ENCODE results near the gene ZNF546.
"Not testable (repeated sequence)": the region's sequence is repeated elsewhere in the genome, so short reads cannot be mapped to it uniquely, and the experiment has no call there.

Gene ZNF546

DNA sequence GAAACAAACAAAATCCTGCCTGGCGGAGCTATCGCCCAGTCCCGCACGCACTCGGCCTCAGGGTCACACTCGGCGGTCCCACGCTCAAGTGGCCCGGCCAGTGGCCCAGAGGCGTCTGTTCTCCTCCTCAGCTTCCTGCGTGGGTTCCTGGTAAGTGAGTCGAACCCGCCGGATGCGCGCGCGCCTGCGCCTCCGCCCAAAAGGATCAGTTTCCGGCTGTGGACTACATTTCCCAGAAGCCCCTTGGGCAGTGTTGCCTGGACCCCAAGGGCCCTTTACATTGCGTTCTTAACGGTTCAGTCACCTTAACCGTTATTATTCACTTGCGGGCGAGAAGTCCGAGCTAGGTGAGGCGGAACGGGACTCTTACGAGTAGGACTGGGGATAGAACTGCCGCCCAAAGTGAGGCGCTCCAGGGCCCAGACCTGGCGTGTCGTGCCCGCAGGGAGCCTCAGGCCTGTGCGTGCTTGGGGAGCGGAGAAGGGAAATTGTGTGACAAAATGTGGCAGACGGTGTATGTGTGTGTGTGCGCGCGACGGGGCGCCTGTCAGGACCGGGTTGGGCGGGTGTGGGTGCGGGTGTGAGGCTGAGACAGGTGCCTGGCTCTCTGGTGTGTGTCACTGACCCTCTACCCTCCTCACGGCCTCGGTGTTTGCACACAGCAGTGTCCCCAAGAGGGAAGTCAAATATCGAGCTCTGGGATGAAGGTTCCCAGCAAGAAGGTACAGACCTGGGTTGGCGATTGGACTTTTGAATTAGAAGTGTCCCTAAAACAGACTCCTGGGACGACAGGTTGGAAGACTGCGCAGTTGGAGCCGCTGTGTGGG is at the start of gene ZNF546:
TSS of gene ZNF546 (plus strand) at position 250 of the 827 bp plus-strand sequence. CDS start 1,267 bp downstream, outside the sequence.
- peak; percentile 83 for DNase-seq (ENCODE audit: low read depth)

DNA sequence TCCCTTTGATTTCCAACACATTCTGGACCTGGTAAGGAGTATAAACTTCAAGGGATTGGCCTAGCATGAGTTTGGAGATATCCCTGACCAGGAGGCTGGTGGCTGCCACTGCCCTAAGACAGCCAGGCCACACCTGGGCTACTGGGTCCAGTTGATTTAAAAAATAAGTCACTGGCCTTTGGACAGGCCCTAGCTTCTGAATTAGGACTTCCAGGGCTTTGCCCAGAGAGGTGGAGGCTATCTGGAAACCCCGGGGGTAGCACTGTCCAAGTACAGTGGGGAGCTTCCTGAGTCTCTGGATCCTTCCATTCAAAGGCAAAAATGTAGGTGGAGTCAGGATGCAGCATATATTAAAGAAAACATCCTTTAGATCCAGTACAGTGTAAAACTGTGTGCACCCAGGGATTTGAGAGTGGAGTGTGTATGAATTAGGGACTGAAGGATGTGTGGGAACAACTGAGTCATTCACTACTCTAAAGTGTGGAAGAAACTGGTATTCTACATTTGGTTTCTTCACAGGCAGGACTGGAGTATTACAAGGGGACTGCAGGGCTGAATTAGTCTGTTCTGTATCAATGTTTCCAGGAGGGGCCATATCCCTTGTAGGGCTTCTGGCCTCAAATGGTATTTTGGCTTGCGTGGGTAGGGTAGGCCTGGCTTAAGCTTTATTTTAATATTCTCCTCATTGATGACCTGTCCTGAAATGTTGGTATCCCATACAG is 47.7 kb upstream of the ZNF546 start:
- no peak for DNase-seq (ENCODE audit: low read depth)

DNA sequence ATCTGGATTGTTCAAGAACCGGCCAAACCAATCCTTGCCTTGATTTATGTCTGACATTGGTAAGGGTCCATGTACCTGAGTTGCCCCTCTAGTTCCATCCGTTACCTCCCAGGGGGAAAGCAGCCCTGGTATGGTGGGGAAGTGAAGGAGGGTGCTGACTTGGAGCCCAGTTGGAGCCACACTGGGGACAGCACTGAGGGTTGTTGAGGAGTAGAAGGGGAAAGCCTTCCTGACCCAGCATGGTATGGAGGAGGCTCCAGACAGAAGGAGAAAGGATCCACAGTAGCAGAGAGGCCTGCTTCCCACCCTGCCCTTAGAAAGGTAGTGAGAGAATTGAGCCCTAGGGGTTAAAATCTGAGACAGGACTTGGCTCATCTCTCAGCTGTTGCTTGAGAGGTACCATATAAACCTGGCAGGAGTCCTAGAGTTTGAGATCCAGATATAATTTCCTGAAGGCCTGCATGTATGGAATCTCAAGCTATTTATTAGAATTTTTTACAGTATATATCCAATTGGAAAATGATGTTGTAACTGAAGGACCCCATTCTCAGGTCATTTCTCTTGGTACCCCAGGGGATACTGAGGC is 45.7 kb upstream of the ZNF546 start:
- DNase-seq (ENCODE audit: low read depth): no peak

DNA sequence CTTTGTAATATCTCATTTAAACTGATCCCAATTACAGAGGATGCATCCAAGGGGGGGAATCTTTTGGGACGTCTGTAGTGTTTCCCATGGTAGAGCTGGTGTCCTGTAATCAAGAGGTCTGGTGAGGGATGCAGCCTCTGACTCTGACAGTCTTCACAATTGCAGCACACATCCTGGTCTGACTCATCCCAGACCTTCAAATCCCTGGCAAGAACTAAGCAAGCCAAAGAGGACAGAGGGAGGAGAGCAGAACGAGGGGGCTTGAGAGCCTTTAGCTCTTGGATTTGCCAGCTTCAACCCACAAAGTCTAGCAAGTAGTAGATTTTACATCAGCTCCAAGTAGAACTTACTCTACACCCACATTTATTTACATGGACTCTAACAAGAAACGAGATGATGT is 45.2 kb upstream of the ZNF546 start:
- no peak for DNase-seq (ENCODE audit: low read depth)

DNA sequence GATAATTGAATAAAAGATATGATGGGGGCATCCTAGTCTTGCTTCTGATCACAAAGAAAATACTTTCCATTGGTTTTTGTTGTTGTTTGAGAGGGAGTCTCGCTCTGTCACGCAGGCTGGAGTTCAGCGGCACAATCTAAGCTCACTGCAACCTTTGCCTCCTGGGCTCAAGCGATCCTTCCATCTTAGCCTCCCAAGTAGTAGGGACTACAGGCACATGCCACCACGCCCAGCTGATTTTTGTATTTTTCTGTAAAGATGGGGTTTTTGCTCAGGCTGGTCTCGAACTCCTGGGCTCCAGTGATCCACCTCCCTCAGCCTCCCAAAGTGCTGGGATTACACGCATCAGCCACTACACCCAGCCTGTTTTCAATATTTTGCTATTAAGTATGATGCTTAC is 42.9 kb upstream of the ZNF546 start:
- no peak for DNase-seq (ENCODE audit: low read depth)

- not testable (repeated sequence) for DNase-seq (ENCODE audit: low read depth)
Observed at GRCh38 chr19:39957886-39958285, 39.0 kb upstream of the ZNF546 start.

DNA sequence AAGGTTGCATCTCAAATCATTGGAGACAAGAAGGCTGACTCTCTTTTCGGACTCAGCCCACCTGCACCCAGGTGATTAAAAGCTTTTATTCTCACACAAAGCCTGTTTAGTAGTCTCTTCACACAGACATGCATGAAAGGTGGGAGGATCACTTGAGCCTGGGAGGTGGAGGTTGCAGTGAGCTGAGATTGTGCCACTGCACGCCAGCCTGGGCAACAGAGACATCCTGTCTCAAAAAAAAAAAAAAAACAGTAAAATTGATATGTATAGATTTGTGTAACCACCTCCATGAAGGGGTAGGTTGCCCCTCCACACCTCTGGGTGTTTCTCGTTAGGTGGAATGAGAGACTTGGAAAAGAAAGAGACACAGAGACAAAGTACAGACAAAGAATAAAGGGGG is 37.9 kb upstream of the ZNF546 start:
- not testable (repeated sequence) for DNase-seq (ENCODE audit: low read depth)

DNA sequence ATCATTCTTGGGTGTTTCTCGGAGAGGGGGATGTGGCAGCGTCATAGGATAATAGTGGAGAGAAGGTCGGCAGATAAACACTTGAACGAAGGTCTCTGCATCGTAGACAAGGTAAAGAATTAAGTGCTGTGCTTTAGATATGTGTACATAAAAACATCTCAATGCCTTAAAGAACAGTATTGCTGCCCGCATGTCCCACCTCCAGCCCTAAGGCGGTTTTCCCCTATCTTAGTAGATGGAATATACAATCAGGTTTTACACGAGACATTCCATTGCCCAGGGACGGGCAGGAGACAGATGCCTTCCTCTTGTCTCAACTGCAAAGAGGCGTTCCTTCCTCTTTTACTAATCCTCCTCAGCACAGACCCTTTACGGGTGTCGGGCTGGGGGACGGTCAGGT is 37.5 kb upstream of the ZNF546 start:
- DNase-seq (ENCODE audit: low read depth): not testable (repeated sequence)

- no peak for DNase-seq (ENCODE audit: low read depth)
Observed at GRCh38 chr19:39963898-39964297, 33.0 kb upstream of the ZNF546 start.

- DNase-seq (ENCODE audit: low read depth): no peak
Observed at GRCh38 chr19:39966617-39967016, 30.2 kb upstream of the ZNF546 start.

- DNase-seq (ENCODE audit: low read depth): no peak
Observed at GRCh38 chr19:39967561-39967960, 29.3 kb upstream of the ZNF546 start.

DNA sequence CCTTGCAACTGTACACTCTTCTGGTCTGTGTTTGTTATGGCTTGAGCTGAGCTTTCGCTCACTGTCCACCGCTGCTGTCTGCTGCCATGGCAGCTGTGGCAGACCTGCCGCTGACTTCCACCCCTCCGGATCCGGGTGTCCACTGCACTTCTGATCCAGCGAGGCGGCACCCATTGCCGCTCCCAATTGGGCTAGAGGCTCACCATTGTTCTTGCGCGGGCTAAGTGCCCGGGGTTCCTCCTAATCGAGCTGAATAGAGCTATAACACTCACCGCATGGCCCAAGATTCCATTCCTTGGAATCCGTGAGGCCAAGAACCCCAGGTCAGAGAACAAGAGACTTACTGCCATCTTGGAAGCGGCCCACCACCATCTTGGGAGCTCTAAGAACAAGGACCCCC is 28.1 kb upstream of the ZNF546 start:
- no peak for DNase-seq (ENCODE audit: low read depth)

- no peak for DNase-seq (ENCODE audit: low read depth)
Observed at GRCh38 chr19:39969266-39969665, 27.6 kb upstream of the ZNF546 start.

GRCh38 chr19:39969681-39970424 is 27.0 kb upstream of the ZNF546 start:
- DNase-seq (ENCODE audit: low read depth): no peak

DNA sequence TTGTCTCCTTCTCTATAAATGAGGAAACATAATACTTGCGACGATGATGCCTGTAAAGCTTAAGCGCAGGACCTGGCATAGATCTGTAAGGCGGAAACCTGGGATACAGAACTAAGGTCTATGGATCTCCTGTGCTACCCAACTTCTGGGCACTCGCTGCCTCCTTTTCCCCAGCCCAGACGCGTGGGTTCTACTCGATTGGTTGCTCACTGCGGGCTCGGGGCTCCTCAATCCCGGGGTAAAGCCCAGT is 26.5 kb upstream of the ZNF546 start:
- DNase-seq (ENCODE audit: low read depth): no peak

- peak; percentile 98 for DNase-seq (ENCODE audit: low read depth)
Observed at GRCh38 chr19:39970675-39971379, 26.0 kb upstream of the ZNF546 start, which contains the start of gene PSMC4. Gene PSMC4 (plus strand): TSS chr19:39971165. CDS start chr19:39971203, 38 bp downstream.

DNA sequence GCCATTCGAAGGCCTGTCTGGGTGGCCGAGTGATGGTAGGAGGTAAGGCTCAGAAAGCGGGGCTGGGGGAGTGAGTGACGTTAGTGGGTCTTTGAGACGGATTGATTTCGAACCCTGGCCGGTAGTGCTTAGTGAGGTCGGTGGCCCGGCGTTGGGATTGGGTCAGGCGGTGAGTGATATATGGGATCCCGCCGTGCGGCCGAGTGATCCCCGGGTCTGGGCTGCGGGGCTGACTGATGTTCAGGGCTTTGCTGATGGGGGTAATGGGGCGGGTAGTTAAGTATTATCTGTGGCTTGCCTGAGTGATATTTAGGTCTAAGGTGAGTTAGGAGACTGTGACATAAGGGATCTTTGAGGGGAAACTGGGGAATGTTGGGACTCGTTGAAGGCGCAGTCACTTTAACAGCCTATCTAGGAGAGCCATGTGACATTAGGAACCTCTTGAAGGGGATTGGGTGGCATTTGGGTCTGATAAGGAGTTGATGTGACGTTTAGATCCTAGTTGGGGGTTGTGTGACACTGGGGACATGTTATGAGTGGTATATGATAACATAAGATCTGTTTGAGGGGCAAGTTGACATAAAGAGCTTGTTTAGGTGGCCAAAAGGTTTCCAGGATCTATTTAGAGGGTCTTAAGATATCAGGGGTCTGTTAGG is 25.4 kb upstream of the ZNF546 start:
- DNase-seq (ENCODE audit: low read depth): no peak

GRCh38 chr19:39974377-39975155 is 22.3 kb upstream of the ZNF546 start:
- no peak for DNase-seq (ENCODE audit: low read depth)

- DNase-seq (ENCODE audit: low read depth): no peak
Observed at GRCh38 chr19:39982883-39983282, 14.0 kb upstream of the ZNF546 start.

GRCh38 chr19:39983695-39984300 is 13.1 kb upstream of the ZNF546 start:
- DNase-seq (ENCODE audit: low read depth): no peak
